OCI-LY1 (cell line): Measurements from ENCODE around the gene RCBTB1.

ENCODE experiments used
- H2AFZ ChIP-seq: fragments of 200-600 bp; sonication (generic), shearing (Covaris generic); 2 replicates; pipeline ENCODE4 v1.6.0; 2014; ENCODE audit warnings: antibody characterized with exemption, mild to moderate bottlenecking, low read length
- H3F3A ChIP-seq: fragments of 200-600 bp; sonication (generic), shearing (Covaris generic); 2 replicates; pipeline ENCODE4 v1.6.0; 2014; ENCODE audit warnings: mild to moderate bottlenecking, antibody characterized with exemption, low read length, moderate library complexity; ENCODE audit not compliant: insufficient read depth
- H3K27ac ChIP-seq: fragments of 200-600 bp; sonication (generic); 2 replicates; pipeline ENCODE4 v1.5.1; 2014; ENCODE audit warnings: low read length, mixed run types, mild to moderate bottlenecking, low read depth; ENCODE audit not compliant: poor library complexity, severe bottlenecking
- H3K27me3 ChIP-seq: fragments of 200-600 bp; sonication (generic); 2 replicates; pipeline ENCODE4 v1.6.0; 2014; ENCODE audit warnings: antibody characterized with exemption, mild to moderate bottlenecking, low read length, moderate library complexity; ENCODE audit not compliant: insufficient read depth
- H3K36me3 ChIP-seq: fragments of 200-600 bp; sonication (generic); 2 replicates; pipeline ENCODE4 v1.6.1; 2014; ENCODE audit warnings: mild to moderate bottlenecking, antibody characterized with exemption, low read length, moderate library complexity, mixed read lengths; ENCODE audit not compliant: insufficient read depth
- H3K4me1 ChIP-seq: fragments of 200-600 bp; sonication (generic); 2 replicates; pipeline ENCODE4 v1.5.1; 2014; ENCODE audit warnings: mild to moderate bottlenecking, low read length, moderate library complexity; ENCODE audit not compliant: insufficient read depth, severe bottlenecking
- H3K4me2 ChIP-seq: fragments of 200-600 bp; sonication (generic), shearing (Covaris generic); 2 replicates; pipeline ENCODE4 v1.6.1; 2014; ENCODE audit warnings: low read length
- H3K4me3 ChIP-seq: fragments of 200-600 bp; sonication (generic); 2 replicates; pipeline ENCODE4 v1.5.1; 2014; ENCODE audit warnings: low read length, low read depth, mild to moderate bottlenecking, mixed read lengths; ENCODE audit not compliant: poor library complexity, severe bottlenecking
- H3K79me2 ChIP-seq: fragments of 200-600 bp; shearing (Covaris generic); 2 replicates; pipeline ENCODE4 v1.6.1; 2016; ENCODE audit warnings: mixed run types, low read length, mixed read lengths; ENCODE audit not compliant: insufficient read depth
- H3K9ac ChIP-seq: fragments of 200-600 bp; sonication (generic), shearing (Covaris generic); 2 replicates; pipeline ENCODE4 v1.6.1; 2014; ENCODE audit warnings: mild to moderate bottlenecking, low read length, mixed read lengths
- H3K9me2 ChIP-seq: fragments of 200-600 bp; sonication (generic), shearing (Covaris generic); 2 replicates; pipeline ENCODE4 v1.6.1; 2014; ENCODE audit warnings: low read depth, mild to moderate bottlenecking, low read length, mixed read lengths
- H3K9me3 ChIP-seq: fragments of 200-600 bp; shearing (Covaris generic); 2 replicates; pipeline ENCODE4 v1.6.1; 2014; ENCODE audit warnings: low read length, mixed read lengths
- H4K20me1 ChIP-seq: fragments of 200-600 bp; sonication (generic), shearing (Covaris generic); 2 replicates; pipeline ENCODE4 v1.6.0; 2016; ENCODE audit warnings: mild to moderate bottlenecking, low read length; ENCODE audit not compliant: insufficient read depth
- EZH2 ChIP-seq: fragments of 200-600 bp; sonication (generic), shearing (Covaris generic); IDR thresholded peaks from 2 replicates; pipeline ENCODE4 v1.8.0; 2017; ENCODE audit warnings: borderline replicate concordance, mixed run types, mild to moderate bottlenecking, antibody characterized with exemption, low read length, moderate library complexity, mixed read lengths
- TF ChIP-seq, protein P1 (sequence below): fragments of 200-600 bp; sonication (generic), shearing (Covaris generic); IDR thresholded peaks from 2 replicates; pipeline ENCODE4 v1.5.1; 2017; ENCODE audit warnings: mild to moderate bottlenecking, antibody characterized with exemption, low read length, moderate library complexity, mixed read lengths

The RCBTB1 gene

DNA sequence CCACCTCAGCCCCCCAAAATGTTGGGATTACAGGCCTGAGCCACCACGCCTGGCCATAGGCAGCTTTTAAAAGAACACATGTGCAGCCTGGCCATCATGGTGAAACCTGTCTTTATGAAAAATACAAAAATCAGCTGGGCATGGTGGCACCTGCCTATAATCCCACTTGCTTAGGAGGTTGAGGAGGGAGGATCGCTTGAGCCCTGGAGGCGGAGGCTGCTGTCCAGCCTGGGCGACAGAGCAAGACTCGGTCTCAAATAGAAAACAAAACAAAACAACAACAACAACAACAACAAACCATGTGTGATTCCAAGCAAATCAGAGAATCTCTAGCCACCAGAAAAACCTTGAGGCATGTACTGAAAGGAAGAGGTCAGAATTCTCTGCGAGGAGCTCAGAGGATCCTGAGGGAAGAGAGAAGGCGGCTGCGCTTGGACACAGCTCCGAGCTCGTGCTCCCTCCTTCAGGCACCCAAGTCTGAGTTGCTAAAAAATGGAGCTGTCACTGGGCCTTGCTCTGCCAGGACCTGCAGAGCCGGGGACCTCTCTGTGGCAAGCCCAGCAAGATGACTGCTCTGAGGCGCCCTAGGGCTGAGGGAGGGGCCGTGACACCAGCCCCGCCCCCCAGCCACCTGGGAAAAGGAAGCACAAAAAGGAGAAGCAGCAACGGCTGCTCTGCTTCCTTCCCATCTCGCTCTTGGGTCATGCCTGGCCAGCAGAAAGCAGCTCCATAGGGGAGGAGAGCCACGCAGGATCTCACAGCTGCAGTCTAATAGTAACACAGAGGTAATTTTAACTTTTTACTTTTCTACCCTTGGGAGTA is 42.7 kb upstream of the RCBTB1 start, which contains the start of gene ARL11:
ARL11 (plus strand) TSS at position 677 of the 822 bp plus-strand sequence. CDS start 1,941 bp downstream, outside the sequence.
- peaks cover 30% of the 10 kb centered on the region for H3K36me3 ChIP-seq
- peaks cover 6% of the 10 kb centered on the region for H3K79me2 ChIP-seq
- H3K4me3 ChIP-seq, result peak within 1 kb of the TSS; percentile 88
- no peaks in the 10 kb centered on the region for H4K20me1 ChIP-seq
- H3K9me3 ChIP-seq, result no peaks in the 10 kb centered on the region
- peak within 1 kb of the TSS; percentile 88 for H3K4me2 ChIP-seq
- H3F3A ChIP-seq, result no peaks in the 10 kb centered on the region
- peaks cover 43% of the 10 kb centered on the region for H3K4me1 ChIP-seq
- H2AFZ ChIP-seq, result no peak within 1 kb of the TSS
- peak within 1 kb of the TSS; percentile 92 for H3K9ac ChIP-seq
- no peaks in the 10 kb centered on the region for H3K27me3 ChIP-seq
- TF ChIP-seq, protein P1, sequence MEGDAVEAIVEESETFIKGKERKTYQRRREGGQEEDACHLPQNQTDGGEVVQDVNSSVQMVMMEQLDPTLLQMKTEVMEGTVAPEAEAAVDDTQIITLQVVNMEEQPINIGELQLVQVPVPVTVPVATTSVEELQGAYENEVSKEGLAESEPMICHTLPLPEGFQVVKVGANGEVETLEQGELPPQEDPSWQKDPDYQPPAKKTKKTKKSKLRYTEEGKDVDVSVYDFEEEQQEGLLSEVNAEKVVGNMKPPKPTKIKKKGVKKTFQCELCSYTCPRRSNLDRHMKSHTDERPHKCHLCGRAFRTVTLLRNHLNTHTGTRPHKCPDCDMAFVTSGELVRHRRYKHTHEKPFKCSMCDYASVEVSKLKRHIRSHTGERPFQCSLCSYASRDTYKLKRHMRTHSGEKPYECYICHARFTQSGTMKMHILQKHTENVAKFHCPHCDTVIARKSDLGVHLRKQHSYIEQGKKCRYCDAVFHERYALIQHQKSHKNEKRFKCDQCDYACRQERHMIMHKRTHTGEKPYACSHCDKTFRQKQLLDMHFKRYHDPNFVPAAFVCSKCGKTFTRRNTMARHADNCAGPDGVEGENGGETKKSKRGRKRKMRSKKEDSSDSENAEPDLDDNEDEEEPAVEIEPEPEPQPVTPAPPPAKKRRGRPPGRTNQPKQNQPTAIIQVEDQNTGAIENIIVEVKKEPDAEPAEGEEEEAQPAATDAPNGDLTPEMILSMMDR, result no peak
- no peak for TF ChIP-seq EZH2
- no peaks in the 10 kb centered on the region for H3K9me2 ChIP-seq
- peak within 1 kb of the TSS; percentile 75 for H3K27ac ChIP-seq

- no peak for TF ChIP-seq EZH2
- TF ChIP-seq, protein P1, result no peak
- no peaks in the 10 kb centered on the region for H3F3A ChIP-seq
- H3K9me2 ChIP-seq, result no peaks in the 10 kb centered on the region
- H3K9me3 ChIP-seq, result no peaks in the 10 kb centered on the region
- H3K4me3 ChIP-seq, result no peak overlapping the region
- H3K27ac ChIP-seq, result peak overlapping the region; percentile 48
- no peaks in the 10 kb centered on the region for H4K20me1 ChIP-seq
- H3K36me3 ChIP-seq, result peaks cover 14% of the 10 kb centered on the region
- H2AFZ ChIP-seq, result no peak overlapping the region
- H3K4me2 ChIP-seq, result no peak overlapping the region
- peaks cover 6% of the 10 kb centered on the region for H3K79me2 ChIP-seq
- no peaks in the 10 kb centered on the region for H3K27me3 ChIP-seq
- peaks cover 48% of the 10 kb centered on the region for H3K4me1 ChIP-seq
- no peak overlapping the region for H3K9ac ChIP-seq
Observed at GRCh38 chr13:49625392-49626079, 40.2 kb upstream of the RCBTB1 start.

GRCh38 chr13:49624229-49624628 is 38.9 kb upstream of the RCBTB1 start:
- Histone ChIP-seq H2AFZ (0 out of 2 replicates have a peak overlapping the region, but pooled peaks have one; percentile 21), H3K4me3 (no peak overlapping the region)

More at GRCh38 chr13:49624229-49624628, 38.9 kb upstream of the RCBTB1 start:
- H3K79me2 ChIP-seq, result peaks cover 6% of the 10 kb centered on the region
- peak overlapping the region; percentile 46 for H3K27ac ChIP-seq
- peaks cover 1% of the 10 kb centered on the region; the same call in 1 of the 2 replicates for H3K36me3 ChIP-seq
- H3K4me1 ChIP-seq, result peaks cover 48% of the 10 kb centered on the region
- no peak overlapping the region for H3K9ac ChIP-seq
- H3K9me2 ChIP-seq, result no peaks in the 10 kb centered on the region
- H4K20me1 ChIP-seq, result no peaks in the 10 kb centered on the region
- H3K27me3 ChIP-seq, result no peaks in the 10 kb centered on the region
- H3F3A ChIP-seq, result no peaks in the 10 kb centered on the region
- TF ChIP-seq, protein P1, result no peak
- TF ChIP-seq EZH2, result no peak
- H3K9me3 ChIP-seq, result no peaks in the 10 kb centered on the region
- no peak overlapping the region for H3K4me2 ChIP-seq
